ENCODE data around the gene VGLL3.
A peak's percentile ranks its signal among the peaks of the same experiment; 100 is the strongest.
"Not testable (repeated sequence)": the region's sequence is repeated elsewhere in the genome, so short reads cannot be mapped to it uniquely, and the experiment has no call there.

VGLL3 gene, protein sequence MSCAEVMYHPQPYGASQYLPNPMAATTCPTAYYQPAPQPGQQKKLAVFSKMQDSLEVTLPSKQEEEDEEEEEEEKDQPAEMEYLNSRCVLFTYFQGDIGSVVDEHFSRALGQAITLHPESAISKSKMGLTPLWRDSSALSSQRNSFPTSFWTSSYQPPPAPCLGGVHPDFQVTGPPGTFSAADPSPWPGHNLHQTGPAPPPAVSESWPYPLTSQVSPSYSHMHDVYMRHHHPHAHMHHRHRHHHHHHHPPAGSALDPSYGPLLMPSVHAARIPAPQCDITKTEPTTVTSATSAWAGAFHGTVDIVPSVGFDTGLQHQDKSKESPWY

DNA sequence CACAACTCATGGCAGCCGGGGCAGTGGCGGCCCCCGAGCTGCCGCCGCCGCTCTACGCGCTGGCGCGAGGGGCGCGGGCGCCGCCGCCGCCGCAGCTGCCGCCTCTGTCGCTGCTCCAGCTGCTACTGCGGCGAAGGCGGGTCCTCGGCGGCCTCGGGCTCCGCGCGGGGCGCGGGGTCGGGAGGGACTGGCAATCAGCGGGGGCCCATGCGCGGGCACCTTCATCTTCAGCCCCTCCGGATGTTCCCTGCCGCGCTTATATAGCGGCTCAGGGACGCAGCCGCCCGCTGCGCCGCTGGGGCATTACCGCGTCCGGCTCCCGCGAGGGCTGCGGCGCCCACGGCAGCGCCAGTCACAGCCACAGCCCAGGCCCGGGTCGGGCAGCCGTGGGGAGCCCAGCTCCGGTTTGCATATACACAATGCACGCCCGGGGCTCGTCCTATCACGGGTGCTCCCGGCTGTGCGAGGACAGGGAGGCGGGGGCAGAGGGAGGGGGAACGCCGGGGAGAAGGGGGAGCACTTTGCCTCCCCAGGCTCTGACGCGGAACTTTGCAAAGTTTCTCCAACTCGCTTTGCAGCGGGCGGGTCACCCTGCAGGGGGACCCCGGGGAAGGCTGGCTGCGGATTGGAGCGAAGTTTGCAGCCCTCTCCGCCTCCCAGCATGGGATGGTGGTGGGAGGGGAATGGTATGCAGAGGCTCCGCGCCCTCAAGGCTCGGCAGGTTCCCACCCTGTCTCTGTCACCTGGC, at the start of gene VGLL3:
Gene VGLL3, minus strand, starts transcription at position 416 of the 748 bp plus-strand sequence. Its CDS starts 406 bp downstream, at position 10.
- peak; percentile 54 for DNase-seq

- DNase-seq = no peak
These were observed 46.7 kb upstream of the VGLL3 start for GRCh38 chr3:87037652-87038051.

- no peak for DNase-seq
These were observed 45.7 kb upstream of the VGLL3 start for GRCh38 chr3:87036671-87037070.

GRCh38 chr3:87035339-87035738, 44.4 kb upstream of the VGLL3 start:
- no peak for DNase-seq

DNA sequence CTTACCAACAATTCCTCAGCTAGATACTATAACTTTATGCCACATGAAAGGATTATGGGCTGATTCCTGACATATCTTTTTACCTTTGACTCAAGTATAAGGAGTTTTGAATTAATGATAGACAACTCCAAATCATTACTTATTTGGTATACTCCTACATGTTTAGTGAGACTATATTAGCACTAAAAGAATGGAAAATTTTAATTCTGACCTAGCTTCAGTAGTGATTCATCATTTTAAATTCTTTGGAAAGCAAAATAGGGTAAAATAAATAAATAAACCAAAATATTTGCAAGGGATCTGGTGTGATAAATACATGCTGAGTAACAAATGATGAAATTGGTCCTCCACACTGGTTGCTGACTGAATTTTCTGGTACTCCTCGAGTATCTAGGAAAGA, 42.3 kb upstream of the VGLL3 start:
- no peak for DNase-seq

DNA sequence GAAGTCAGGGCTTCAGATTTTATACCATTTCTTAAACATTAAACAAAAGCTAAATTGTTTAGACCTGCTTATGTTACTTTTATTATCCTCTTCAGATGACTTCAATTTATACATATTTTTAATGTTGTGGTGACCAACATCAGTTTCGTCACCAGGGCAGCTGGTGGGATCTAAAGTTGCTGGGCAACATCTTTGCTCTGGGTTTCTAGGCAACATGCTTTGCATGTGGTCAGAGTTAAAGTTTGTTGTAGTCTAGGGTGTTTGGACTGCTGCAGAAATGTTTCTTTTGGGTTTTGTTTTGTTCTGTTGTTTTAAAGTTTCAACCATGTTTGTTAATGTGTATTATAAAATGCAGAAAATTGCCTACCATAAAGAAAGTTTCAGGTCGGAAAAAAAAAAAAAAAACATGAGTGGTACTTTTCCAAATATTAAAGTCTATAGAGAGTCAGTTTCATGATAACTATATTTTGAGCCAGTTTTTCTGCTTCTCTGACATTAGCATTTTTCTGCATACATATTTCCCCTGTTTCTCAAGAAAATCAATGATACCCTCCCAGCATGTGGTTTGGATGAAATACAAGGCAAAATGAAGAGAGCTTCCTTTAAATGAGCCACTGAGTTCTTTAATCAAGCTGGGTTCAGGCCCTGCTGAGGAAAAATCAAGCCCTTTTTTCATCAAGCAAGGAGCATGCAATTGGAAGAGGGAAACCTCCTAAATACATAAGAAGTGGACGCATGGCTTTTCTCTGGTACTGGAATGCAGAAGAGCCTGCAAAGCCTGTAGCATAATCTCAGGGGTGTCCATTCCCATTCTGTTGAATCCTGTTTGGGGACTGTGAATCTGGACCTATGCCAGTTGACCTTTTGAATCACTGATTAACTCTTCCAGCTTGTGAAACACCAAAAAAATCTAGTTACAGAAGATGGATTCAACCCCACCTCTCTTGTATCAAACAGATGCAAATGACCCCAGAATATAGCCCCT, 35.0 kb upstream of the VGLL3 start:
- DNase-seq = no peak

- not testable (repeated sequence) for DNase-seq
These were observed 26.4 kb upstream of the VGLL3 start for GRCh38 chr3:87017370-87017769.

DNA sequence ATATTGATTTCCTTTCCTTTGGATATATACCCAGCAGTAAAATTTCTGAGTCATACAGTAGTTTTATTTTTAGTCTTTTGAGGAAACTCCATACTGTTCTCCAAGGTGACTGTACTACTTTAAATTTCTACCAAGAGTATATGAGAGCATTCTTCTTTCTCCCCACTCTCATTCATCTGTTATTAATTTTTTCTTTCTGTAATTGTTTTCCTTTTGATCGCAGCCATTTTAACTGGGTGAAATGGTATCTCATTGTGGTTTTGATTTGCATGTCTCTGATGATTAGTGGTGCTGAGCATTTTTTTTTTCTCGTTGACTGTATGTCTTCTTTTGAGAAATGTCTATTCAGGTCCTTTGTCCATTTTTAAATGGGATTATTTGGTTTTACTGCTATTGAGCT, 18.3 kb upstream of the VGLL3 start:
- no peak for DNase-seq

- DNase-seq = no peak
These were observed 16.0 kb upstream of the VGLL3 start for GRCh38 chr3:87006844-87007439.

DNA sequence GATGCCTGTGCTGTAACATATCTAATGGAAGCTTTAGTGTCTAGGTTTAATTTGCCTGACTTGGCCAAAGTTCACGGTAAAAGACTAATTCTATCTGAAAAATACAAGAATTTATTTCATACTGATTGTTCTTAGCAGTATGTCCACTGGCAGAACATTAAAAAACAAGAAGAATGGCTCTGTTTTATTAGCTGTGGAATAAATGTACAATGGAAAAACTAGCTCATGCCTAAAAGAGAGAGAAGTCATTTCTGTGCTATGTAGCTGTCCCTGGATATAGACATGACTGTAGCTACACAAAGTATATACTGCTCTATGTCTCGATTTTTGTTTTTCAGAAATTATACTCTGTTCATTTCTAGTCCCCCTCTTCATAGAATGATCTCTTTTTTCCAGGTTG, 13.9 kb upstream of the VGLL3 start:
- no peak for DNase-seq

GRCh38 chr3:87002346-87002745, 11.4 kb upstream of the VGLL3 start:
- no peak for DNase-seq

DNA sequence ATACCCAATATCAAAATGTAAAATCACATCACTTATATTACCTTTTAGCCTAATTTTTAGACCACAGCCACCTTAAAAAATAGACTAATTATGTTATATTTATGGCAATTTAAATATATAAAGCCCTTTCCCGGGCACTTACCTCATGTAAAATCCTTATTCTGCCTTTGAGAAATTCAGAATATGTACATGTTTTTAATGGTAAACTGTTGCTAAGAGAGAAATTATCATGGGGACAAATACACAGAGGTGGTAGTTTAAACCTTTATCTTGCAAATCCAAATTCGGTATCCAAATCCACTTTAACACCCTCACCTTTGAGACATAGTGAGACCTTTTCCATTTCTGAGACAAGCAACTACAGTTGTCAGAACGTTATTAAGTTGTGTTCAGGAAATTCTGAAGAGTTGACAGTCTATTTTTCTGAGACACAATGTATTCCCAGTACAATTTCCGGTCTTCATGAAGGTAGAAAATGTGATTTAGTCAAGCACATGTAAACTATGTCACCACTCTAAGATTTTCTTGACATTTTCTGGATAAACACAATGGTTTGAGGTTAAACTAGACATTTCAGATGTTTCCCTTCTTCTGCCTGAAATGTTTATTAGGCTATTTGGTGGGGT, 10.6 kb upstream of the VGLL3 start:
- DNase-seq = no peak

- DNase-seq = no peak
These were observed 10.0 kb upstream of the VGLL3 start for GRCh38 chr3:87000940-87001339.

GRCh38 chr3:86998569-86998968, 7.6 kb upstream of the VGLL3 start:
- no peak for DNase-seq

DNA sequence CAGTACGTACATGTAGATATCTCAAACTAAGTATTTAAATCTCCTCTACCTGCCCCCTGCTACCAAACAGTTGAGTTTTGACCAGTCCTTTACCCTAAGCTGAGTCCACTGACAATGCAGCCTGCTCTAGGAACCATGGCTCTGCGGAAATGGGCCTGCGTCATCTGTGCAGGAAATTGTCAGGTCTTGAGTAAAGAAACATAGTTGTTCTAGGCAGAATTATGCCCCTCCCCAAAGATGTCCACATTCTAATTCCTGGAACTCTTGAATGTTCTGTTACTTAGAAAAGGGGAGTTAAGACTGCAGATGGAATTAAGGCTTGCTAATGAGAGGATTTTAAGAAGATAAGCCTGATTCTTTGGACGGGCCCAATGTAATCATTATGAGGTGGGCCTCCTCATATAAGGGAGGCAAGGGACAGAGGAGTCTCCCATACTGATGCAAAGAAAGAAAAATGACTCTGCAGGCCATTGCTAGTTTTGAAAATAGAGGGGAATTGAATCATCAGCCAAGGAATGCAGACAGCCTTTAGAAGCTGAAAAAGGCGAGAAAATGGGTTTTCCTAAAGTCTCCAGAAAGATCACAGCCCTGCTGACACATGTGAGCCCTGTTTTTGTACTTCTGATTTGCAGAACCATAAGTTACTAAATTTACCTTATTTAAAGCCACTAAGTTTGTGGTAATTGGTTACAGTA, 5.5 kb upstream of the VGLL3 start:
- no peak for DNase-seq

DNA sequence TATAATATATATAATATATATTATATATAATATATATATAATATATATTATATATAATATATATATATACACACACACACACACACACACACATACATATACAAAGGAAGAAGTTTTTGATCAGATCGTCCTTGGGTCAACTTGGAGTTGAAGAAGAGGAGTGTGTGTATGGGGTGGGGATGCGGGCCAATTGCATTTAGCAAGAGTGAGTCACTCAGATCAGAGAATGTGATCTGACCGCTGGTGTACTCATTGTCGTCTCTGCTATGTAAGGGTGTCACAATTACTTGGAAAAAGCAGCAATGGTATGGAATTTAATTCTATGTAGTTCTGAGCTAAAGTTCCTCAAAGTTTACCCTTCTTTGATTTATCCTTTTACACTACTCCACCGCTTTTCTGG, 4.6 kb upstream of the VGLL3 start:
- no peak for DNase-seq

DNA sequence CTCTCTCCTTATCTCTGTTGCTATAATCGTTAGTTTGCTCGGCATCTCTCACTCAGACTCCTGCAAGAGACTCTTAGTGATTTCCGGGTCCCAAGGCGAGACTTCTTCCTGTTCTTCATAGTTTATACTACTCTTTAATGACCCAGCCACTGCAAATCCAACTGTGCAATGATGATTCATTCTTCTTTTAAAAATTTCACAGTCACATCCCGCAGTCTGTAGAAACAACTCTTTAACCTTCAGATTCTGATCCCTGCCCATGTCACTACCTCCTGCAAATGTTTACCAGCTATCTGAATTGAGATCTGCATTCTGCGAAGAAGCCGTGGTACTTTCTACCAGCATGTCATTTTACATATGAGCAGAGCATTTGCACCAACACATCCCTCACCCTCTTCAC, 2.8 kb upstream of the VGLL3 start:
- no peak for DNase-seq

GRCh38 chr3:86991840-86992435, 989 bp upstream of the VGLL3 start:
- no peak for DNase-seq

DNA sequence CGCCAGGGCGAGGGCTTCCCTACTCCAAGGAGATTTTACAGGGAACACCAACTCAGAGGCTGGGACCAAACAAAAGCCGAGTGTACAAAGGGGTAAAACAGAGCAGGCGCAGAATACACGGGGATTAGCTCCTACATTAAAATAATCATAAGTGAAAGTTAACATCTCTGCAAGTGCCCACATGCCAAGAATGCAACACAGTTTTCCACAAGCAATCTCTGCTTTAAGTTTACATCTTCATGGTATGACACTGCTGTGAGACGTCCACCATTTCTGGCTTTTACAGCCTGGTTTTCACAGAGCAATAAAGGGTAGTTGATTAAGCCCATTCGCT, 500 bp upstream of the VGLL3 start:
- no peak for DNase-seq

GRCh38 chr3:86990012-86990733, 776 bp downstream of the VGLL3 start:
- DNase-seq = no peak

DNA sequence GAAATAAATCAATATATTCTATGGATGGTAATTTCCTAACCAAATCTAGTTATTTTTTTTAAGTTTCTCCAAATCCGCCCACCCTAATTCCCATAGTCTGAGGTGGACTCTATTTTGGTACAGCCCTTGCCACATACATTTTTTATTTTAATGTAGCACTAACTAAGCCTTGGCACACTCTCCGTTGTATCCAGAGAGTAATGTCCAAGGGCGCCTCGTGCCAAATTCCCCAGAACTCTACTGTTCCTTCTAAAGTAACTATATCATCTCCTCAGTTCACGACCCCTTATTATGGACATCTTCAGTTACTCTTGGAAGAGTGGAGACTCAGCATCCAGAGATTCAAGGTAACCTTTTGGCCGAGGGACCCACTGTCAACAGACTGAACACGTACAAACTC, 1.3 kb downstream of the VGLL3 start:
- DNase-seq = no peak
